CD4-positive, alpha-beta T cell treated with Interleukin-21 for 1 hour (primary cell): ENCODE measurements around the gene IQCK.
A peak's percentile ranks its signal among the peaks of the same experiment; 100 is the strongest.
"Not testable (repeated sequence)": the region's sequence is repeated elsewhere in the genome, so short reads cannot be mapped to it uniquely, and the experiment has no call there.

ENCODE experiments used
- DNase-seq: peaks from one replicate; pipeline ENCODE4 v3.0.0-alpha.2; 2020

IQCK gene

GRCh38 chr16:19717741-19718623, at the start of gene IQCK, which contains the start of gene KNOP1:
Gene IQCK, plus strand, starts transcription at chr16:19718271. Its CDS starts 36 bp downstream, at chr16:19718307.
Gene KNOP1, minus strand, starts transcription at chr16:19718227. Its CDS starts 3,192 bp downstream, at chr16:19715035.
- DNase-seq: peak; percentile 91

DNA sequence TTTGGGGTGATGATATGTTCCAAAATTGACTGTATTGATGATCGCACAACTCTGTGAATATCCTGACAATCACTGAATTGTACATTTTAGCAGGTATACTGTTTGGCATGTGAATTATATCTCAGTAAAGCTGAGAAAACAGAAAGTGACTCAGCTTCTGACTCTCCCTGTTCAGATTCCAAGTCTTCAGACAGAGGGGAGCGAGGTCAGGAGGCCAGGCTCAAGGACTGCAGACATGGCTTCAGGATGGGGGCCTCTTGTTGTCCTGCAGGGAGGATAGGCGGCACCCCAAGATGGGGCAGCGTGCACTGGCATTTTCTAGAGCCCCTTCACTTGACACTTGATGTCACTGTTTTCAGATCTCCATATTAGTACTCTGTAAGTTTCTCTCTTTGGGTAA, 45.7 kb upstream of the IQCK start:
- DNase-seq: no peak

GRCh38 chr16:19674485-19674884, 43.6 kb upstream of the IQCK start:
- DNase-seq: no peak

DNA sequence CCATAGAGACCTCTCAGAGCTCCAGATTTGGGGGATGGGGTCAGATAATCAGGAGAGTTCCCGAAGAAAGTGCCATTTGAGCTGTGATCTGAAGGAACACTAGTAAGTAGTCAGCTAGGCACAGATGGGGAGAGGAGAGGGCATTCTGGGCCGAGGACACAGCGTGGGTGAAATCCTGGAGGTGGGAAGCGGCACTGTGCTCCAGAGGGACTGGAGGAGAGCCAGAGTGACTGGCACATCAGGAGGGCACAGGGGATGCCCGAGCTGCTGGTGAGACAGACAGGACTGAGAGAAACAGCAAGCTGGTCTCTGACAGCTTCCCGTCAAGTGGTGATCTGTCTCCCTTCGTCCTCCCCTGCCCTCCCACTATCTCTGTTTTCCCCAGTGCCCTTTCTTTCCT, 40.7 kb upstream of the IQCK start:
- DNase-seq: no peak

- no peak for DNase-seq
Measured at GRCh38 chr16:19678804-19679203, 39.3 kb upstream of the IQCK start.

DNA sequence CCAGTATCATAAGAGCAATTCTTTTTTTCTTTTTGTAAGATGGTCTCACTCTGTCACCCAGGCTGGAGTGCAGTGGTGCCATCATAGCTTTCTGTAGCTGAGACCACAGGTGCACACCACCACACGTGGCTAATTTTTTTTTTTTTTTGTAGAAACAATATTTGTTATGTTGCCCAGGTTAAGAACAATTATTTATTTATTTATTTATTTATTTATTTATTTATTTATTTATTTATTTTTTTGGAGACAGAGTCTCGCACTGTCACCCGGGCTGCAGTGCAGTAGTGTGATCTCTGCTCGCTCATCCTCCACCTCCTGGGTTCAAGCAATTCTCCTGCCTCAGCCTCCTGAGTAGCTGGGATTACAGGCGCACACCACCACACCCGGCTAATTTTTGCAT, 38.8 kb upstream of the IQCK start:
- DNase-seq: not testable (repeated sequence)

DNA sequence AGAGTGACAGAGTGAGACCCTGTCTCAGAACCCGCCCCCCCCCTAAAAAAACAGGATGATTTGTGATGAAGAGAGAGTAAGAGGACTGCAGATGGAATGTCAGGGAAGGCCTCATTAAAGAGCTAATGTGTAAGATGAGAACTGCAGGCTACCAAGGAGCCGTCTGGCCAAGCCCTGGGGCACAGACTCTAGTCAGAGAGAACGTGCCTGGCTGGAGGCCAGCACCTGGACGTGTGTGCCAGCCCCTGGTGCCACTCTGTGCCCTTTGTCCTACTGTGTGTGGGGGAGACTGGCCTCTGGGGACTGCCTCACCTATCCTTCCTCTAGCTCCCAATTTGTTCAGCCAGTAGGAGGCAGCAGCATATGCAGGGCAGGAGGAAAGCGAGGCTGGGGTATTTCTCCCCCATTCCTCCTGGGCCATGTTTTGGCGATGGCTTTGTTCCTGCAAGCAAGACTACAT, 37.2 kb upstream of the IQCK start:
- no peak for DNase-seq

DNA sequence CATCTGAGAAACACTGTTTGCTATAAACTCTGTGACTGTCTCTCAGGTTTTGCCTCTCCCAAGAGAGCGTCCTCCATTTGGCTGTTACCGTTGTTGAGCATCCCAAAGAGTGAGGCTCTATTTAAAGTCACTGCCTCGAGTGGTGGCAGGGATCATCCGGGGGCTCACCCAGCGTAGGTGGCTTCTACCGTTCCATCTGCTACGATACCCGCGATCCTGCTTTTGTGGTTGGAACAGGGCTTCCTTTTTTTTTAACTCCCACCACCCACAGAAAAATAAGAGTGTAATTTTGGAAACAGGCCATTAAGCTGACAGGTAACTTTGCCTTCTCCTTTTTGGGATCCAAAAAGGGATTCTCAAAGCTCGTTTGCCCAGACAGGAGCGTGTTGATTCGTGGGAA, 36.4 kb upstream of the IQCK start:
- no peak for DNase-seq

DNA sequence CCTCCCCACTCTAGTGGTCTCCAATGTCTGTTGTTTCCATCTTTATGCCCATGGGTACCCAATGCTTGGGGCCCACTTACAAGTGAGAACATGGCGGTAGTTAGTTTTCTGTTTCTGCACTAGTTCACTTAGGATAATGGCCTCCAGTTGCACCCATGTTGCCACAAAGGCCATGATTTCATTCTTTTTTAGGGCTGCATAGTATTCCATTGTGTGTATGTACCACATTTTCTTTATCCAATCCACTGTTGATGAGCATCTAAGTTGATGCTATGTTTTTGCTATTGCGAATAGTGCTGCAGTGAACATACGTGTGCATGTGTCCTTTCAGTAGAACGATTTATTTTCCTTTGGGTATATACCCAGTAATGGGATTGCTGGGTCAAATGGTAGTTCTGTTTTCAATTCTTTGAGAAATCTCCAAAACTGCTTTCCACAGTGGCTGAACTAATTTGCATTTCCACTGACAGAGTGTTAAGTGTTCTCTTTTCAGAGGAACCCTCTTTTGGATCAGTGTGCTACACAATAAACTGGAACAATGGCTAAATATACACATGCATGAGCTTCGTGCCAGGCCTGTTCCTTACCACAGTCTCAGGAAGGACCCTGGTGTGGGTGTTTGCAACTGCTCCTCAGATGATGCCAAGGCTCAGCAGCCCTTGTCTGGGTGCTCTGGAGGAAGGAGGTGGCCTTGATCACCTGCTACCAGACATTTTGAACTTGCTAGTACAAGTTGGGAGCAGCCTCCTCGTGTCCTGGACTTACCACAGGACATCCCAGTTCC, 34.4 kb upstream of the IQCK start:
- DNase-seq: no peak

- no peak for DNase-seq
Measured at GRCh38 chr16:19685176-19685575, 32.9 kb upstream of the IQCK start.

GRCh38 chr16:19687279-19687678, 30.8 kb upstream of the IQCK start:
- no peak for DNase-seq

DNA sequence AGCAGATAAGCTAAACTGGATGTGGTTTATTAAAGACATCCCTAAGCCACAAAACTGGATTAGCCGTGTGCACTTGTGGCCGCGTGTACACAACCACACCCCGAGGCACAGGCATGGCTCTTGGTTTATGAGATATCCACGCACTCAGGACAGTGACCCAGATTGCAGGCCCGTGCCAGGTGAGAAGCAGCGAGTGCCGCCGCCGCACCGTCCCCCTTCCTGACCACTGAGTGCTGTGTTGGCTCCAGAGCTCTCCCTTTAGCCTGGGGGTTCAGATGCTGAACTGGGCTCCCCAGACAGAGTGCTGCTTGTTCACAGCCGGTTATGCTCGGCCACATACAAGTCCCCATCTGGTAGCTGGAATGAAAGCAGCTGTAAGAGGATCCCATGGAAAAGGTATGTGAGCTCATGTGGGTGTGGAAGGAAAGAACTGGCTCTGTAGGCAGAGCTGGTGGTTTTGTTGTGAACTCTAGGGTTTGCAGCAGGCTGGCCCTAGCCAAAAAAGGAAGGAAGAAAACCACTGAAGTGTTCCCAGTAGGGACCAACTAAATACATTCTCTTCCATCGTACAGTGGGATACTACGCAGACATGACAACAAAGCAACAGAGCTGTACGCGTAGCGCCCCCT, 29.6 kb upstream of the IQCK start:
- no peak for DNase-seq

GRCh38 chr16:19689342-19689741, 28.7 kb upstream of the IQCK start:
- no peak for DNase-seq

- no peak for DNase-seq
Measured at GRCh38 chr16:19690196-19690595, 27.9 kb upstream of the IQCK start.

DNA sequence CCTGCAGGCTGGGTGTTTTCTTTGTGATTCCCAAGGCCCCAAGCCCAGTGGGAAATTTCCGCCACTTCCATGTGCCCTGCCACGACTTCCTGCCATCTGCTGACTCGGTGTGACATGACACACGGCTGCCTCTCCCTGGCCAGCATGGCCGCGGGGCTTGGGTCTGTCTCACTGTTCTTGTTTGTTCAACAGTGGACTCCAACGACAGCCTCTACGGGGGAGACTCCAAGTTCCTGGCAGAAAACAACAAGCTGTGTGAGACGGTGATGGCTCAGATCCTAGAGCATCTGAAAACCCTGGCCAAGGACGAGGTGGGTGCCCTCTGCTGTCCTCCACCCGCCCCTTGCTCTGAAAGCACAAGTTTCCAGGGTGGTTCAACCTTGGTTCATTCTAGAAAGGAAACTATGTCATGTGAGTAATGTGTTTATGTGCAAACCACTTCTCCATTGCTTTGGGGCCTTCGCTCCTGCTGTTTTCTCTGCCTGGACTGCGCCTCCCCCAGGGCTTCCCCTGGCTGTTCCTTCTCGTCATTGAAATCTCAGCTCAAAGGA, 26.8 kb upstream of the IQCK start:
- no peak for DNase-seq

DNA sequence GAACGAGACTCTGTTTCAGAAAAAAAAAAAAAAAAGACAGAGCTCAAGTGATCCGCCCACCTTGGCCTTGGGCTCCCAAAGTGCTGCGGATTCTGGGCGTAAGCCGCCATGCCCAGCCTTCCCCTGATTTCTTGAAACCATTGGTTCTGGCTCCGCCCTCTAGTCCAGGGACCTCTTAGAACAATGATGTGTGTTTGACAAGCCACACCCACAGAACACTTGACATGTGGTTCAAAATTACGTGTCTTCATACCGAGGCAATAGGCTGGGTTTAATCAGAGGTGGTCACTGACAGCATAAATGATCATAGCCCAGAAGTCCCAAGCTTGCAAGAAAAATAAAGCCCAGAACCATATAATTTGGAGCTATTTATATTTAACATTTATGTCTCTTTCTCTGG, 23.1 kb upstream of the IQCK start:
- no peak for DNase-seq

DNA sequence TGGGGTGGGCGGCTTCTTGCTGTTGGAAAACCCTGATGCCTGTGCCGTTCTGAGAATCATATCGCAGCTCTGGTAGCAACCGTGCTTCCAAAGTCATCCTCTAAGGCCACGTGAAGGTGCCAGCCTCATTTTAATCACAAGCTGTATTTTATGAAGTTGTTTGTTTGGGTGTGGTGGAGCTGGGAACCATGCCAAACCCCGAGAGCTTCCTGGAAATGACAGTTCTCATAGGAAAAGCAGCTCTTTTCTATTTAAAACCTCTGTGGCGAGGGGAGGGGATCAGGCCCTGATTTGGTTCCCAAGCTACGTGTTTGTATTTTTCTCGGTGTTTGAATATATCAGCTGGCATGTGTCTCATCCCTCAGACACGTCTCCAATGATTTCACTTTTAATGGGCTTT, 21.7 kb upstream of the IQCK start:
- DNase-seq: peak; percentile 84

- peak; percentile 7 for DNase-seq
Measured at GRCh38 chr16:19696961-19697360, 21.1 kb upstream of the IQCK start.

DNA sequence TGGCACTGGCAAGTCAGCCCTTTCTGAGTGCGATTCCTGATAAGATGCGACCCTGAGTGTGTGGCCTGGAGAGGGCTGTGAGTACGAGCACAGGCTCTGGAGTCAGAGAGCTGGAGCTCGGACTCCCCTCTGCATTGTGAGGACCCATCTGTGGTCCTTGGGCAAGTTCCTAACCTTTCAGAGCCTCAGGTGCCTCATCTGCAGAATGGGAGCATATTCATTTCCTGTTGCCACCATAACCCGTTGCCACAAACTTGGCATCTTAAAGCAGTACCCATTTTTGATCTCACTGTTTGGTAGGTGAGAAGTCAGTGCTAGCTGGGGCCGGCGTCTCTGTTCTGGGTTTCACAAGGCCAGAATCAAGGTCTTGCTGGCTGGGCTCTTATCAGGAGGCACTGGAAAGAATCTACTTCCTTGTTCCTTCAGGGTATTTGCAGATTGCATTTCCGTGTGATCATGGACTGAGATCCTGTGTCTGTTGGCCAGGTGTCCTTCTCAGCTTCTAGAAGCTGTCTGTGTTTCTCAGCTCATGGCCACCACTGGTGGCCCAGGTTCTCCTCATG, 20.2 kb upstream of the IQCK start:
- DNase-seq: peak; percentile 4

DNA sequence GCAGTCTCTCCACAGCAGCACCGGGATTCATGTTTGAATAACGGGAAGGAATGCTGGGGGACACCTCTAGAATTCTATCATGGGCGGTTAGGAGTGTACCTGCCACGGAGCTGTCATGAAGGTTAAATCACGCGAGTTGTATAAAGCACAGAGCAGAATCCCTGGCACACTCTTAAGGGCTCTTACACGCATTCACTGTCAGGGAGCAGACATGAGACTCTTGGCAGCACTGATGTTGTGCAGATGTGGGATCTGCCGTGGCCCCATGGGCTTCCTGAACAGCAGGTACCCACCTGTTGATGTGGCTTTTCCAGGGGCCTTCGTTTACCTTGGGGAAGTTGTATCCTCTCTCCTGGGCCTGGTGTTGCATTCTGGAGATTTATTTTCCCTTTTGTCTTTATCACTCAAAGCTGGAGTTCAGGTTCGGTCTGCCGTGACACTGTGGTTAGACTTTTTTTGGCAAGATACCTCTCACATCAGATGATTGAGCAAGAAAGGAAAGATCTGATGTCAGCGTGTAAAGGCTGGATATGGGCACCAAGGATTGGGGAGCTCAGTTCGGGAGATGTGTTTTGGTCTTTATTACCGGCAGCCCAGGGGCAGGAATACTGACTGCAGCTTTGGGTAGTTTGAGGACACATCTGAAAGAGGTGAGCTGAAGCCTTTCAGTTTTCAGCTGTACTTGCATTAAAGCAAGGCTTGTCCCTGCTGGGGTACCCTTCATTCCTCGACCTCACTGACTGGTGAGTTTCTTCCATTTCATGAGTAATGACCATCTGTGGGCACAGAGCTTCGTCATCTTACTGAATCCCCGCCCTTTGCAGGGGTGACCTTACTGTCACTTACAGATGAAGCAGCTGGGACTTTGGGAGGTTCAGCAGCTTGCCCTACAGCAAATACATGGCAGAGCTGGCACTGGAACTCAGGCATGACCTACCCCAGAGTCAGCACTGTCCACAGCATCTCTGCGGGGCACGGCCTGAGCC, 19.3 kb upstream of the IQCK start:
- DNase-seq: no peak

- no peak for DNase-seq
Measured at GRCh38 chr16:19699472-19699871, 18.6 kb upstream of the IQCK start.
